ENCODE results near the gene PSMD13.

The PSMD13 gene

DNA sequence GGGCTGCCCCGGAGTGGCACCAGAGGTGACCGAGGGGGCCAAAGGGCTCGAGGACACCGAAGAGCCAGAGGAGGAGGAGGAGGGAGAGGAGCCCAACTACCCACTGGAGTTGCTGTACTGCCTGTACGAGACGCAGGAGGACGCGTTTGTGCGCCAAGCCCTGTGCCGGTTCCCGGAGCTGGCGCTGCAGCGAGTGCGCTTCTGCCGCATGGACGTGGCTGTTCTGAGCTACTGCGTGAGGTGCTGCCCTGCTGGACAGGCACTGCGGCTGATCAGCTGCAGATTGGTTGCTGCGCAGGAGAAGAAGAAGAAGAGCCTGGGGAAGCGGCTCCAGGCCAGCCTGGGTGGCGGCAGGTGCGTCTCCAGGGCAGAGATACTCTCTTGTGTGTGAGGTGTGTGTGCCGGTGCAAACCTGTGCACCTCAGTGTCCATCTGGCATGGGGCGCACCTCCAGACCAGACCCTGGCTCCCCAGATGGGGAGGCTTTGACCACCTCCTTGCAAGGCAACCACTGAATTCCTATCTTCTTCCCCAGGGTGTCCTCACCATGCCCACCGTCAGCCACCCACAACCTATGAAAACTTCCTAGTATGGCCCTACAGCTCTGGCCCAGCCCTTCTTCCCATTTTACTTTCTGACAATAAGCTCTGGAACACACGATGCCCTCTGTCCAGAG, 44.8 kb downstream of the PSMD13 start:
- Histone ChIP-seq H3K27ac (replicated peaks; ENCODE audit: low read length) (no peak overlapping the region), H3K18ac (ENCODE audit: low read length) (peak overlapping the region; percentile 87), H3K4ac (ENCODE audit: low read length) (peak overlapping the region; percentile 76), H2AK5ac (ENCODE audit: low read depth, low read length) (peak overlapping the region; percentile 60), H3K14ac (ENCODE audit: low read length) (peak overlapping the region; percentile 97), H3K27me3 (ENCODE audit: control insufficient read depth in 3 of 3, insufficient read depth in 3 of 3, low read depth in 1 of 3, low read length in 3 of 3) (no peaks in the 10 kb centered on the region), H2BK15ac (ENCODE audit: low read length) (no peak overlapping the region), H3K4me1 (ENCODE audit: control insufficient read depth in 2 of 2, insufficient read depth in 1 of 2, low read depth in 1 of 2, low read length in 2 of 2) (peaks cover 6 to 21% of the 10 kb centered on the region in 2 donors), H3K79me1 (ENCODE audit: low read depth, low read length) (no peaks in the 10 kb centered on the region), H2BK120ac (ENCODE audit: low read depth, low read length) (no peak overlapping the region), H3K23ac (ENCODE audit: low read depth, low read length, poor library complexity) (no peak overlapping the region), H2BK12ac (ENCODE audit: low read length) (peak overlapping the region; percentile 84), H3K9ac (ENCODE audit: low read depth, low read length, poor library complexity) (no peak overlapping the region), H3K9me3 (replicated peaks in 1 of 2; ENCODE audit: control insufficient read depth in 2 of 2, insufficient read depth in 1 of 2, low read depth in 1 of 2, low read length in 2 of 2) (peaks cover 0 to 3% of the 10 kb centered on the region in 2 donors), H2AFZ (ENCODE audit: low read length) (no peak overlapping the region), H2BK5ac (ENCODE audit: low read length) (peak overlapping the region; percentile 24), H3K4me3 (ENCODE audit: low read length in 2 of 2) (no peak overlapping the region), H3K4me2 (ENCODE audit: insufficient read depth, low read length, poor library complexity, severe bottlenecking) (no peak overlapping the region), H3K36me3 (replicated peaks in 1 of 2; ENCODE audit: control insufficient read depth in 2 of 2, insufficient read depth in 2 of 2, low read length in 2 of 2) (no peaks in the 10 kb centered on the region), H4K8ac (ENCODE audit: low read depth, low read length) (peak overlapping the region; percentile 82), H4K91ac (ENCODE audit: low read depth, low read length, poor library complexity) (no peak overlapping the region)
- DNase-seq (ENCODE audit: low spot score) = no peak
- no CpG with 5 or more reads among the region's 26 CpGs for WGBS, 2 donors (ENCODE audit: extremely low coverage in 2 of 2, insufficient read length in 2 of 2, insufficient replicate concordance in 1 of 2)

DNA sequence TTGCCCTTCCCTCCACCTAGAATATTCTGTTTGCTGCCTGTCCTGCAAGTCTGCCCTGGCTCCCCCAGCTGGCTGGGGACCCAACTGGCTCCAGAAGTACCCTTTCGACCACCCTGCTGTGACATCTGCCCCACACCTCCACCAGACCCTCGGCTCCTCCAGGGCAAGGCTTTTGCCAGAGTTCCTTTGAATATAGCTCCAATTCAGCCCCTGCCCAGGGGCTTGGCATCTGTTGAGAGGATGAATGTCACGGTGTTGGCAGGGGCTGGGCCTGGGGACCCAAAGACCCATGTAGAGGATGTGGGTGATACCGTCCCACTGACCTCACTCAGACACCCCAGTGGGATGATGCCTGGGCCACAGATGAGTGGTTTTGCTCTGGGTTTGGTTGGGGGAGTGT, 45.4 kb downstream of the PSMD13 start:
- Histone ChIP-seq H3K36me3 (replicated peaks in 1 of 2; ENCODE audit: control insufficient read depth in 2 of 2, insufficient read depth in 2 of 2, low read length in 2 of 2) (no peaks in the 10 kb centered on the region), H3K4ac (ENCODE audit: low read length) (no peak overlapping the region), H2BK5ac (ENCODE audit: low read length) (no peak overlapping the region), H3K4me2 (ENCODE audit: insufficient read depth, low read length, poor library complexity, severe bottlenecking) (no peak overlapping the region), H3K27me3 (ENCODE audit: control insufficient read depth in 3 of 3, insufficient read depth in 3 of 3, low read depth in 1 of 3, low read length in 3 of 3) (peaks cover 0 to 2% (median 0%) of the 10 kb centered on the region in 3 experiments), H4K91ac (ENCODE audit: low read depth, low read length, poor library complexity) (no peak overlapping the region), H2AK5ac (ENCODE audit: low read depth, low read length) (peak overlapping the region; percentile 60), H3K18ac (ENCODE audit: low read length) (no peak overlapping the region), H4K8ac (ENCODE audit: low read depth, low read length) (no peak overlapping the region), H3K27ac (replicated peaks; ENCODE audit: low read length) (no peak overlapping the region), H3K79me1 (ENCODE audit: low read depth, low read length) (no peaks in the 10 kb centered on the region), H2BK12ac (ENCODE audit: low read length) (no peak overlapping the region), H3K9me3 (replicated peaks in 1 of 2; ENCODE audit: control insufficient read depth in 2 of 2, insufficient read depth in 1 of 2, low read depth in 1 of 2, low read length in 2 of 2) (peaks cover 0 to 3% of the 10 kb centered on the region in 2 donors), H2BK120ac (ENCODE audit: low read depth, low read length) (no peak overlapping the region), H3K14ac (ENCODE audit: low read length) (no peak overlapping the region), H3K23ac (ENCODE audit: low read depth, low read length, poor library complexity) (no peak overlapping the region), H3K4me3 (ENCODE audit: low read length in 2 of 2) (no peak overlapping the region), H3K4me1 (ENCODE audit: control insufficient read depth in 2 of 2, insufficient read depth in 1 of 2, low read depth in 1 of 2, low read length in 2 of 2) (peaks cover 7 to 21% of the 10 kb centered on the region in 2 donors), H2AFZ (ENCODE audit: low read length) (no peak overlapping the region), H3K9ac (ENCODE audit: low read depth, low read length, poor library complexity) (no peak overlapping the region), H2BK15ac (ENCODE audit: low read length) (no peak overlapping the region)
- DNase-seq (ENCODE audit: low spot score) = no peak
- no CpG with 5 or more reads among the region's 4 CpGs for WGBS, 2 donors (ENCODE audit: extremely low coverage in 2 of 2, insufficient read length in 2 of 2, insufficient replicate concordance in 1 of 2)

DNA sequence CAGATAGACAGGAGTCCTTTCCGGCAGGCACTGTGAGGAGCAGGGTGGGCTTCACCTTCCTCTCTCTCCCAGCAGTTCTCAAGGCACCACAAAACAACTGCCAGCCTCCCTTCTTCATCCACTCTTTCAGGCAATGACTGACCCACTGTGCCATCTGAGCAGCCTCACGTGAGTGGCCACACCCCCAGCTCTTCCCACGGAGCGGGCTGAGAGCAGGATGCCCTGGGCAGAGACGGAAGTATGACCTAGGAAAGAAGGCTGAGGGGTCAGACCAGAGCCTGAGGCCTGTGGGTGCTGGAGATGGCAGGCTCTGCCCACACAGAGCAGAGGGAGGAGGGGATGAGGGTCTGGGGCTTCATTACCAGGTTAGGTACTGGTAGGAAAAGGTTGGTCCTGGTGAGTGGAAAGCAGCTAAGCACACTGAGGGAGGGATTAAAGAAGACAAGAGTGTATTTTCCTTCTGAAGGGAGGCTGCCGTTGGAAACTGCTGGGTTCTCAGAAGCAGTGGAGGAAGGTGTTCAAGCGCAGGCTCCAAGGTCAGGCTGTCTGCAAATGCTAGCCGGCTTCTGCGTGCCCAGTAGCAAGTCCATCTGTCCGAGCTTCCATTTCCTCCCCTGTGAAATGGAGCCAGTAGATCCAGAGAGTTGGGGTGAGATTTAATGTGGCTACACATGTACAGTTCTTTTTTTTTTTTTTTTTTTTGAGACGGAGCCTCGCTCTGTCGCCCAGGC, 46.0 kb downstream of the PSMD13 start:
- no peak overlapping the region for H3K23ac ChIP-seq (ENCODE audit: low read depth, low read length, poor library complexity)
- no peaks in the 10 kb centered on the region for H3K36me3 ChIP-seq (replicated peaks in 1 of 2; ENCODE audit: control insufficient read depth in 2 of 2, insufficient read depth in 2 of 2, low read length in 2 of 2)
- no peak for DNase-seq (ENCODE audit: low spot score)
- H3K14ac ChIP-seq (ENCODE audit: low read length) = no peak overlapping the region
- H2BK120ac ChIP-seq (ENCODE audit: low read depth, low read length) = no peak overlapping the region
- peak overlapping the region; percentile 2 for H2AK5ac ChIP-seq (ENCODE audit: low read depth, low read length)
- no peak overlapping the region for H3K4me2 ChIP-seq (ENCODE audit: insufficient read depth, low read length, poor library complexity, severe bottlenecking)
- WGBS, 2 donors (ENCODE audit: extremely low coverage in 2 of 2, insufficient read length in 2 of 2, insufficient replicate concordance in 1 of 2) = no CpG with 5 or more reads among the region's 13 CpGs
- H4K91ac ChIP-seq (ENCODE audit: low read depth, low read length, poor library complexity) = no peak overlapping the region
- no peak overlapping the region for H3K4ac ChIP-seq (ENCODE audit: low read length)
- peak overlapping the region; percentile 16 for H2BK5ac ChIP-seq (ENCODE audit: low read length)
- H3K27me3 ChIP-seq (ENCODE audit: control insufficient read depth in 3 of 3, insufficient read depth in 3 of 3, low read depth in 1 of 3, low read length in 3 of 3) = peaks cover 0 to 6% (median 0%) of the 10 kb centered on the region in 3 experiments
- no peak overlapping the region for H3K27ac ChIP-seq (replicated peaks; ENCODE audit: low read length)
- H2BK12ac ChIP-seq (ENCODE audit: low read length) = peak overlapping the region; percentile 41
- no peak overlapping the region for H4K8ac ChIP-seq (ENCODE audit: low read depth, low read length)
- H3K18ac ChIP-seq (ENCODE audit: low read length) = peak overlapping the region; percentile 79
- H2AFZ ChIP-seq (ENCODE audit: low read length) = no peak overlapping the region
- H3K9ac ChIP-seq (ENCODE audit: low read depth, low read length, poor library complexity) = peak overlapping the region; percentile 10
- H3K9me3 ChIP-seq (replicated peaks in 1 of 2; ENCODE audit: control insufficient read depth in 2 of 2, insufficient read depth in 1 of 2, low read depth in 1 of 2, low read length in 2 of 2) = peaks cover 0 to 3% of the 10 kb centered on the region in 2 donors
- H3K79me1 ChIP-seq (ENCODE audit: low read depth, low read length) = no peaks in the 10 kb centered on the region
- H2BK15ac ChIP-seq (ENCODE audit: low read length) = no peak overlapping the region
- H3K4me1 ChIP-seq (ENCODE audit: control insufficient read depth in 2 of 2, insufficient read depth in 1 of 2, low read depth in 1 of 2, low read length in 2 of 2) = peaks cover 8 to 16% of the 10 kb centered on the region in 2 donors
- H3K4me3 ChIP-seq (ENCODE audit: low read length in 2 of 2) = no peak overlapping the region

DNA sequence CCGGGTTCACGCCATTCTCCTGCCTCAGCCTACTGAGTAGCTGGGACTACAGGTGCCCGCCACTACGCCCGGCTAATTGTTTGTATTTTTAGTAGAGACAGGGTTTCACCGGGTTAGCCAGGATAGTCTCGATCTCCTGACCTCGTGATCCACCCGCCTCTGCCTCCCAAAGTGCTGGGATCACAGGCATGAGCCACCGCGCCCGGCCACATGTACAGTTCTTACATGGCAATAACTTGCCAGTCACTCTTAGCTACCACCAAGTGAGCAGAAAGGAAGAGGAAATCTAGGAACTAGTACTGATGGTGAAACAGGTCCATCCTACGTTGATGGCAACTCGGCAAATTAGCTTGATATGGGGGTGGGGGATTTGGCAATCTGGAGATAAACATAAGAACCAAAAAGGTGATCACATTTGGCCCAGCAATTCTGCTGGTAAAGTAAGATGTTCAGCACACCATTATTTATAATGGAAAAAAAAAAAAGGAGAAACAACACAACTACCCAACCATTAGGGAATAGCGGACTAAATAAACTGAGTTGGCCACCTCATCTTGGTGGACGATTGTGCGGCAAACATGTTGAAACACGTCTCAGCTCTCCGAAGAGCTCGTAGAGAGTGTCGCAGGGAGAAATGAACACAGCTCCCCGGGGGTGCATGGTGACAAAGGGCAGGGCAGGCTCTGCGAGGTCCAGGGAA, 46.8 kb downstream of the PSMD13 start:
- Histone ChIP-seq H3K23ac (ENCODE audit: low read depth, low read length, poor library complexity) (no peak overlapping the region), H3K4me3 (ENCODE audit: low read length in 2 of 2) (no peak overlapping the region), H2AFZ (ENCODE audit: low read length) (peak overlapping the region; percentile 15), H3K4me2 (ENCODE audit: insufficient read depth, low read length, poor library complexity, severe bottlenecking) (no peak overlapping the region), H2BK120ac (ENCODE audit: low read depth, low read length) (no peak overlapping the region), H3K14ac (ENCODE audit: low read length) (no peak overlapping the region), H2AK5ac (ENCODE audit: low read depth, low read length) (peak overlapping the region; percentile 88), H2BK12ac (ENCODE audit: low read length) (peak overlapping the region; percentile 18), H3K27ac (replicated peaks; ENCODE audit: low read length) (no peak overlapping the region), H4K8ac (ENCODE audit: low read depth, low read length) (no peak overlapping the region), H3K18ac (ENCODE audit: low read length) (peak overlapping the region; percentile 86), H4K91ac (ENCODE audit: low read depth, low read length, poor library complexity) (no peak overlapping the region), H3K27me3 (ENCODE audit: control insufficient read depth in 3 of 3, insufficient read depth in 3 of 3, low read depth in 1 of 3, low read length in 3 of 3) (peaks cover 0 to 14% (median 0%) of the 10 kb centered on the region in 3 experiments), H3K36me3 (replicated peaks in 1 of 2; ENCODE audit: control insufficient read depth in 2 of 2, insufficient read depth in 2 of 2, low read length in 2 of 2) (no peaks in the 10 kb centered on the region), H2BK15ac (ENCODE audit: low read length) (no peak overlapping the region), H3K9ac (ENCODE audit: low read depth, low read length, poor library complexity) (no peak overlapping the region), H3K4ac (ENCODE audit: low read length) (no peak overlapping the region), H3K9me3 (replicated peaks in 1 of 2; ENCODE audit: control insufficient read depth in 2 of 2, insufficient read depth in 1 of 2, low read depth in 1 of 2, low read length in 2 of 2) (peaks cover 0 to 3% of the 10 kb centered on the region in 2 donors), H2BK5ac (ENCODE audit: low read length) (peak overlapping the region; percentile 43), H3K79me1 (ENCODE audit: low read depth, low read length) (peaks cover 2% of the 10 kb centered on the region), H3K4me1 (ENCODE audit: control insufficient read depth in 2 of 2, insufficient read depth in 1 of 2, low read depth in 1 of 2, low read length in 2 of 2) (peaks cover 14 to 21% of the 10 kb centered on the region in 2 donors)
- no peak for DNase-seq (ENCODE audit: low spot score)
- WGBS, 2 donors (ENCODE audit: extremely low coverage in 2 of 2, insufficient read length in 2 of 2, insufficient replicate concordance in 1 of 2) = no CpG with 5 or more reads among the region's 23 CpGs
